Brain microvascular endothelial cell (primary cell): ENCODE measurements around the gene VAV1.
"Not testable (repeated sequence)": the region's sequence is repeated elsewhere in the genome, so short reads cannot be mapped to it uniquely, and the experiment has no call there.

Experiments
- DNase-seq: peaks from one replicate; pipeline ENCODE4 v3.0.0-alpha.2; 2020
- H3K27ac ChIP-seq: fragments of 250-450 bp; sonication (Bioruptor Pico); 2 replicates; pipeline ENCODE4 v1.5.1; 2020; ENCODE audit warnings: mild to moderate bottlenecking, moderate library complexity
- H3K27me3 ChIP-seq: fragments of 250-450 bp; sonication (Bioruptor Pico); replicated peaks from 2 replicates; pipeline ENCODE4 v1.5.1; 2020; ENCODE audit warnings: mild to moderate bottlenecking
- H3K36me3 ChIP-seq: fragments of 250-450 bp; sonication (Bioruptor Pico); replicated peaks from 2 replicates; pipeline ENCODE4 v1.5.1; 2020; ENCODE audit warnings: mild to moderate bottlenecking
- H3K4me3 ChIP-seq: 2 replicates; pipeline ENCODE4 v1.5.1; 2011; ENCODE audit warnings: low read depth, mild to moderate bottlenecking, control low read depth, low read length, moderate library complexity
- in situ Hi-C: cut with HindIII; loops from 2 replicates; pipeline ENCODE4 v1.10.0; 2017; ENCODE audit warnings: low sequenced_read_pairs, low pct_ligation_motif_present
- TF ChIP-seq, protein P1 (sequence below): IDR thresholded peaks from 2 replicates; pipeline ENCODE4 v1.5.1; 2011; ENCODE audit warnings: low read depth, mild to moderate bottlenecking, moderate library complexity, low read length, control low read depth, inconsistent platforms; ENCODE audit errors: missing control alignments

VAV1 gene

DNA sequence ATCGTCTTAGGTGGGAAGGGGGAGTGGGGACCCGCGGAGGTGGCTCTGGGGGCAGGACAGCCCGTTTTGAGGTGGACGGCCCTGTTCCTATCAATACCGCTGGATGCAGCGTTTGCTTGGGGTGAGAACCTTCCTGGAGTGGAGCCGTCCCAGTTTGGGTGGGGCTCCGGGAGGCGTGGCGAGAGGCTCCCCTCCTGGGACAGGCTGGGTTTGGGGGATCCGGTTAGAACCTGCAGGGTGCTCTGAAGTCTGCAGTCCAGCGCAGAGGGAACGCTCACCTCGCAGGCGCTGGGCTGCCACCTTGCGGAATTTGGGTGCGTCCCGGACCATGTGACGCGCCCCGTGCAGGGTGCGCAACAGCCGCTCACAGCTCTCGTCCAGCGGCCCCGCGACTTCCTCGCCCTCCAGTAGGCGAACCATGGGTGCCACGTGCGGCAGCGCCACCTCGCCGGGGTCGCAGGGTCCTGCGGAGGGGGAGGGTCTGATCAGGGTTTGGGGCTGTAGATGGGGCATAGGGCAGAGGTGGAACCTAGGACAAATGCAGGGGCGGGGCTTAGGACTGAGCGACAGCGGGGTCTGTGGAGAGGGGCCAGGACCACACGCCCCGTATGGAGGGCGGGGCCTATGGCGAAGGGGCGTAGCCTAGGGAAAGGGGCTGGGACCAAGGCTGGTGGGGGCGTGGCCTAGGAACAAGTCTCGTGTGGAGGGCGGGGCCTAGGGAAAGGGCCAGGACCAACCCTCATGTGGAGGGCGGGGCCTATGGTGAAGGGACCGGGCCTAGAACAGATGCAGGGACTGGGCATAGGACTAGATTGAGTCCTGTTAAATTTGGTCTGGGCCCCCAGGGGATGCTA is 19.1 kb upstream of the VAV1 start:
- no peaks in the 10 kb centered on the region for H3K27me3 ChIP-seq
- peaks cover 27% of the 10 kb centered on the region for H3K36me3 ChIP-seq
- H3K27ac ChIP-seq = no peak overlapping the region
- in situ Hi-C loops = no loop called here
- TF ChIP-seq, protein P1, sequence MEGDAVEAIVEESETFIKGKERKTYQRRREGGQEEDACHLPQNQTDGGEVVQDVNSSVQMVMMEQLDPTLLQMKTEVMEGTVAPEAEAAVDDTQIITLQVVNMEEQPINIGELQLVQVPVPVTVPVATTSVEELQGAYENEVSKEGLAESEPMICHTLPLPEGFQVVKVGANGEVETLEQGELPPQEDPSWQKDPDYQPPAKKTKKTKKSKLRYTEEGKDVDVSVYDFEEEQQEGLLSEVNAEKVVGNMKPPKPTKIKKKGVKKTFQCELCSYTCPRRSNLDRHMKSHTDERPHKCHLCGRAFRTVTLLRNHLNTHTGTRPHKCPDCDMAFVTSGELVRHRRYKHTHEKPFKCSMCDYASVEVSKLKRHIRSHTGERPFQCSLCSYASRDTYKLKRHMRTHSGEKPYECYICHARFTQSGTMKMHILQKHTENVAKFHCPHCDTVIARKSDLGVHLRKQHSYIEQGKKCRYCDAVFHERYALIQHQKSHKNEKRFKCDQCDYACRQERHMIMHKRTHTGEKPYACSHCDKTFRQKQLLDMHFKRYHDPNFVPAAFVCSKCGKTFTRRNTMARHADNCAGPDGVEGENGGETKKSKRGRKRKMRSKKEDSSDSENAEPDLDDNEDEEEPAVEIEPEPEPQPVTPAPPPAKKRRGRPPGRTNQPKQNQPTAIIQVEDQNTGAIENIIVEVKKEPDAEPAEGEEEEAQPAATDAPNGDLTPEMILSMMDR = peak; percentile 55
- peak; percentile 44 for DNase-seq
- peak overlapping the region; percentile 42 for H3K4me3 ChIP-seq

- Histone ChIP-seq H3K27me3 (no peaks in the 10 kb centered on the region), H3K4me3 (no peak overlapping the region), H3K36me3 (peaks cover 22% of the 10 kb centered on the region), H3K27ac (no peak overlapping the region)
- in situ Hi-C loops = no loop called here
- DNase-seq = no peak
- TF ChIP-seq, protein P1 = no peak
These were observed 18.4 kb upstream of the VAV1 start for GRCh38 chr19:6754136-6754535.

GRCh38 chr19:6754653-6755463 is 17.6 kb upstream of the VAV1 start:
- Histone ChIP-seq H3K27me3 (no peaks in the 10 kb centered on the region), H3K4me3 (no peak overlapping the region), H3K27ac (no peak overlapping the region), H3K36me3 (peaks cover 17% of the 10 kb centered on the region)
- TF ChIP-seq, protein P1 = no peak
- in situ Hi-C loops = no loop called here
- DNase-seq = no peak

DNA sequence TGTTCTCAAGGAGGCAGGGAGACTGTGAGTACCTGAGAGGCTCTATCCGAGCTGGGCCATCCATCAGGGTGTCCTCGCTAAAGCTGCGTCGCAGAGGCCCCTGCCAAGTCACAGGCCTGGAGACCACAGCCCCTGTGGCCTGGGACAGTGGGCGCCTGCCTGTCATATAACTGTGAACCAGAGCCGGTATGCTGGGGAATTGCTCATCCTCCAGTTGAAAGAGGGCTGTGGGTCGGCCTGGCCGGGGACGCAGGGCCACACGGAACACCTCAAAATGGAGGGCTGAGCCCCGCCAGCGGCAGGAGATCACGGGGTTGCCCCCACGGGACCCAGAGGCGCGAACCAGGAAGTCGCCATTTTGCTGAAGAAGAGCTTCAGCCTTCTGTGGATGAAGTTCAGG is 11.9 kb upstream of the VAV1 start:
- no peak for DNase-seq
- no peak overlapping the region for H3K4me3 ChIP-seq
- in situ Hi-C loops = no loop called here
- H3K27me3 ChIP-seq = no peaks in the 10 kb centered on the region
- H3K27ac ChIP-seq = no peak overlapping the region
- H3K36me3 ChIP-seq = no peaks in the 10 kb centered on the region
- TF ChIP-seq, protein P1 = no peak

DNA sequence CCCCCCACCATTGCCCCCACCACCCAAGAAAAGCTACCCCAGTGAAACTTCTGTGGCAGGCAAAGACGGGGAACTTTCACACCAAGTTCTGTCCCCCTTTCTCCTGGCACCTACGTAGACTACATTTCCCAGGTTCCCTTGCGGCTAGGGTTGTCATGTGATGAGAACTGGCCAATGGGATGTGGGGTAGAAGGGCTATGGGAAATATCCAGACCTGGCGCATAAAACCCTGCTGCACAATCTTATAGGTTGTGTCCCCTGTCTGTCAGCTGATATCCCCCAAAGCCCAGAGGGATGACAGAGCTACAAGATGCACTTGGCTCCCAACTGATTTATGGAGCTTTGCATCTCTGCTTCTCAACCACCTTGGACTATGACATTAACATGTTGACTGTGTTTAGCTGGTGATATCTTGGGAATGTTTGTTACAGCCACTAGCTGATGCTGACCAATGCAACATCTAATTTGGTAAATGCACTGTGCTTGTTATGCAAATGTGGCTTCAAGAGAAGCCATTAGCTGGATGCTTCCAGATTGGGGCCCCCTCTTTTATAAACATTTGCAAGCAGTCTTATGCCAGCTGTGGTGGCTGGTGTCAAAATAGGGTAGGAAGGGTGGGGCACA is 11.3 kb upstream of the VAV1 start:
- in situ Hi-C loops = no loop called here
- Histone ChIP-seq H3K4me3 (no peak overlapping the region), H3K27me3 (no peaks in the 10 kb centered on the region), H3K36me3 (no peaks in the 10 kb centered on the region), H3K27ac (no peak overlapping the region)
- TF ChIP-seq, protein P1 = no peak
- DNase-seq = no peak

- H3K36me3 ChIP-seq, H3K4me3 ChIP-seq, DNase-seq, in situ Hi-C loops, H3K27me3 ChIP-seq, H3K27ac ChIP-seq: not testable (repeated sequence)
These were observed 10.2 kb upstream of the VAV1 start for GRCh38 chr19:6762253-6762797.
